GM13977 (cell line): ENCODE results near the gene ACO2.

ENCODE experiments used
- DNase-seq: peaks from one replicate; pipeline ENCODE4 v3.0.0; 2012; ENCODE audit warnings: low spot score
- in situ Hi-C: fragments of 300-500 bp; cut with MboI; formaldehyde crosslinking; loops from one replicate; pipeline ENCODE4 v1.12.0; 2022; ENCODE audit warnings: low sequenced_read_pairs, low pct_unique_long_range_greater_than_20kb, mixed read lengths, inconsistent platforms; ENCODE audit not compliant: unreplicated experiment
- TF ChIP-seq, protein P1 (sequence below): IDR thresholded peaks from 2 replicates; pipeline ENCODE4 v1.5.1; 2012; ENCODE audit warnings: mild to moderate bottlenecking, control low read depth; ENCODE audit not compliant: insufficient read depth; ENCODE audit errors: extremely low read depth, missing control alignments

Gene ACO2

DNA sequence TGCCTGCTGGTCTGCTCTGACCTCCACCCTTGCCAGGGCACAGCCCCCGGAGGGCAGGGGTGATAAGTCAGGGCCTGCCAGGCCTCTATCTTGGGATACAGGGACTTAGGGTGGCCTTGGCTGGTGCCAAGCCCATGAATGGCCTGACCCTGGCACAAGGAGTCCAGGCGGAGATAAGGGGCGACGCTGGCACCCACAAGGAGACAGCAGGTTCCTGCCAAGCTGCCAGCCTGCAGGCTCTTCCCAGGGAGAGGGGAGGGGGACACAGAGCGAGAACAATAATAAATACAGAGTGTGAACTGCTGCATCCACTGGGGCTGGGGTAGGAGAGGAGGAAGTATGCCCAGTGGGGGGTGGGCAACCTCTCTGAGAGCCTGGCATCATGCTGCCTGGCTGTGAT lies 92.9 kb downstream of the ACO2 start:
- DNase-seq, result no peak
- in situ Hi-C loops, result no loop called here
- TF ChIP-seq, protein P1, sequence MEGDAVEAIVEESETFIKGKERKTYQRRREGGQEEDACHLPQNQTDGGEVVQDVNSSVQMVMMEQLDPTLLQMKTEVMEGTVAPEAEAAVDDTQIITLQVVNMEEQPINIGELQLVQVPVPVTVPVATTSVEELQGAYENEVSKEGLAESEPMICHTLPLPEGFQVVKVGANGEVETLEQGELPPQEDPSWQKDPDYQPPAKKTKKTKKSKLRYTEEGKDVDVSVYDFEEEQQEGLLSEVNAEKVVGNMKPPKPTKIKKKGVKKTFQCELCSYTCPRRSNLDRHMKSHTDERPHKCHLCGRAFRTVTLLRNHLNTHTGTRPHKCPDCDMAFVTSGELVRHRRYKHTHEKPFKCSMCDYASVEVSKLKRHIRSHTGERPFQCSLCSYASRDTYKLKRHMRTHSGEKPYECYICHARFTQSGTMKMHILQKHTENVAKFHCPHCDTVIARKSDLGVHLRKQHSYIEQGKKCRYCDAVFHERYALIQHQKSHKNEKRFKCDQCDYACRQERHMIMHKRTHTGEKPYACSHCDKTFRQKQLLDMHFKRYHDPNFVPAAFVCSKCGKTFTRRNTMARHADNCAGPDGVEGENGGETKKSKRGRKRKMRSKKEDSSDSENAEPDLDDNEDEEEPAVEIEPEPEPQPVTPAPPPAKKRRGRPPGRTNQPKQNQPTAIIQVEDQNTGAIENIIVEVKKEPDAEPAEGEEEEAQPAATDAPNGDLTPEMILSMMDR, result no peak

DNA sequence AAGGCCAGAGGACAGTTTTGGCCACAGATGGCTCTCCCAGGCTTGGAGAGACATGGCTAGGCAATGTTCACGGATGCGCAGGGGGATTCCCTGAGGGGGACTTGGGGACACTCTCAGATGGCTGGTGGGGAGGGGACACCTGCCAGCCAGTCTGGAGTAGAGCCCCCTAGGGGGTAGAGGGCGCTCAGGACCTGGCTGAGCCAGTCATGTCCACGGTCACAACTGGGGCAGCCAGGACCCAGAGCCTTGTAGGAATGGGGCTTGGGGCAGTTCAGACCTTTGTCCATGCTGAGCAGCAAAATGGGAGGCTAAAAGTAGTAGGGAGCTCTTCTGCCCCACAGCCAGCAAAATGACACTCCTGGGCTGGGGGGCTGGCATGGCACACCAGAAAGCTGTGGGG lies 93.5 kb downstream of the ACO2 start:
- in situ Hi-C loops, result no loop called here
- TF ChIP-seq, protein P1, result no peak
- no peak for DNase-seq

- in situ Hi-C loops, result no loop called here
- DNase-seq, result no peak
- TF ChIP-seq, protein P1, result no peak
These were observed 94.3 kb downstream of the ACO2 start for GRCh38 chr22:41563051-41563711.

- in situ Hi-C loops, result no loop called here
- TF ChIP-seq, protein P1, result no peak
- no peak for DNase-seq
These were observed 95.6 kb downstream of the ACO2 start for GRCh38 chr22:41564563-41564962.

GRCh38 chr22:41565403-41566054 lies 96.6 kb downstream of the ACO2 start:
- TF ChIP-seq, protein P1, result no peak
- no peak for DNase-seq
- in situ Hi-C loops, result no loop called here

DNA sequence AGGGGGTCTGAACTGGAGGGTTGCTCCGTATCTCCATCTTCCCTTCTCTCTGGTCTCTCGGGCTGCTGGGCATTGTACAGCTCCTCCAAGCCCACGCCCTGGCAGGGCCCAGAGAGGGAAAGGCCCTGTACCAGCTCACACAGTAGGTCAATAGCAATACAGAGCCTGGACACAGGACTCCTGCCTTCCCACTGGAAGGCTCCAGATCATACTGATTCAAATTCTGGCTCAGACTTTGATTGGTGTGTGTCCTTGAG lies 98.5 kb downstream of the ACO2 start:
- DNase-seq, result no peak
- TF ChIP-seq, protein P1, result no peak
- in situ Hi-C loops, result no loop called here
